Measurements from ENCODE around the gene TACR3. TPM values are rescaled to one million over a fixed set of nuclear protein-coding genes. Genes with fewer than 3 reads are reported as not detected.

TACR3 gene
- total RNA-seq: not detected
- not detected for polyA plus RNA-seq

- Histone ChIP-seq H3K4me3 (peak within 1 kb of the TSS in 2 of 4 donors; percentile 9 to 15), H3K4me1 (peaks cover 0 to 13% (median 5%) of the 10 kb centered on the region in 4 donors), H3K9me3 (no peaks in the 10 kb centered on the region), H3K27ac (no peak within 1 kb of the TSS), H3K36me3 (no peaks in the 10 kb centered on the region), H3K27me3 (peaks cover 0 to 22% (median 0%) of the 10 kb centered on the region in 3 donors)
- intact Hi-C loops (cut with DNase I): no loop called here
- TF ChIP-seq POLR2A (IDR thresholded peaks at IDR 0.05): no peak
- no peak for TF ChIP-seq EP300 (IDR thresholded peaks at IDR 0.05)
- TF ChIP-seq, protein P1, sequence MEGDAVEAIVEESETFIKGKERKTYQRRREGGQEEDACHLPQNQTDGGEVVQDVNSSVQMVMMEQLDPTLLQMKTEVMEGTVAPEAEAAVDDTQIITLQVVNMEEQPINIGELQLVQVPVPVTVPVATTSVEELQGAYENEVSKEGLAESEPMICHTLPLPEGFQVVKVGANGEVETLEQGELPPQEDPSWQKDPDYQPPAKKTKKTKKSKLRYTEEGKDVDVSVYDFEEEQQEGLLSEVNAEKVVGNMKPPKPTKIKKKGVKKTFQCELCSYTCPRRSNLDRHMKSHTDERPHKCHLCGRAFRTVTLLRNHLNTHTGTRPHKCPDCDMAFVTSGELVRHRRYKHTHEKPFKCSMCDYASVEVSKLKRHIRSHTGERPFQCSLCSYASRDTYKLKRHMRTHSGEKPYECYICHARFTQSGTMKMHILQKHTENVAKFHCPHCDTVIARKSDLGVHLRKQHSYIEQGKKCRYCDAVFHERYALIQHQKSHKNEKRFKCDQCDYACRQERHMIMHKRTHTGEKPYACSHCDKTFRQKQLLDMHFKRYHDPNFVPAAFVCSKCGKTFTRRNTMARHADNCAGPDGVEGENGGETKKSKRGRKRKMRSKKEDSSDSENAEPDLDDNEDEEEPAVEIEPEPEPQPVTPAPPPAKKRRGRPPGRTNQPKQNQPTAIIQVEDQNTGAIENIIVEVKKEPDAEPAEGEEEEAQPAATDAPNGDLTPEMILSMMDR (IDR thresholded peaks at IDR 0.05): no peak
- TF ChIP-seq POLR2AphosphoS5 (IDR thresholded peaks at IDR 0.05): no peak
- DNase-seq: peak; percentile 56
- WGBS, 2 donors: 5 to 23% methylated on average over 20 of the region's 20 CpGs
Measured at GRCh38 chr4:103719830-103720207, at the start of gene TACR3. Gene TACR3, minus strand, starts transcription at chr4:103719985. Its CDS starts 310 bp downstream, at chr4:103719675.

- TF ChIP-seq, protein P1 (IDR thresholded peaks at IDR 0.05): no peak
- TF ChIP-seq EP300 (IDR thresholded peaks at IDR 0.05) (no peak), POLR2AphosphoS5 (IDR thresholded peaks at IDR 0.05) (no peak), POLR2A (IDR thresholded peaks at IDR 0.05) (no peak)
- no peaks in the 10 kb centered on the region for H3K4me1 ChIP-seq
- no peaks in the 10 kb centered on the region for H3K27me3 ChIP-seq
- H3K9me3 ChIP-seq: no peaks in the 10 kb centered on the region
- H3K27ac ChIP-seq: no peak overlapping the region
- no peaks in the 10 kb centered on the region for H3K36me3 ChIP-seq
- intact Hi-C loops (cut with DNase I): no loop called here
- 76 to 85% methylated on average over 2 of the region's 2 CpGs for WGBS, 2 donors
- no peak for DNase-seq
- no peak overlapping the region for H3K4me3 ChIP-seq
Measured at GRCh38 chr4:103757631-103758030, 37.8 kb upstream of the TACR3 start.

GRCh38 chr4:103756741-103757140 is 37.0 kb upstream of the TACR3 start:
- no peak overlapping the region for H3K4me3 ChIP-seq
- no peak overlapping the region for H3K27ac ChIP-seq
- no peaks in the 10 kb centered on the region for H3K27me3 ChIP-seq
- no peaks in the 10 kb centered on the region for H3K4me1 ChIP-seq
- H3K9me3 ChIP-seq: no peaks in the 10 kb centered on the region
- no peak for DNase-seq
- intact Hi-C loops (cut with DNase I): no loop called here
- TF ChIP-seq POLR2A (IDR thresholded peaks at IDR 0.05): no peak
- TF ChIP-seq POLR2AphosphoS5 (IDR thresholded peaks at IDR 0.05): no peak
- TF ChIP-seq, protein P1 (IDR thresholded peaks at IDR 0.05): no peak
- TF ChIP-seq EP300 (IDR thresholded peaks at IDR 0.05): no peak
- H3K36me3 ChIP-seq: no peaks in the 10 kb centered on the region

DNA sequence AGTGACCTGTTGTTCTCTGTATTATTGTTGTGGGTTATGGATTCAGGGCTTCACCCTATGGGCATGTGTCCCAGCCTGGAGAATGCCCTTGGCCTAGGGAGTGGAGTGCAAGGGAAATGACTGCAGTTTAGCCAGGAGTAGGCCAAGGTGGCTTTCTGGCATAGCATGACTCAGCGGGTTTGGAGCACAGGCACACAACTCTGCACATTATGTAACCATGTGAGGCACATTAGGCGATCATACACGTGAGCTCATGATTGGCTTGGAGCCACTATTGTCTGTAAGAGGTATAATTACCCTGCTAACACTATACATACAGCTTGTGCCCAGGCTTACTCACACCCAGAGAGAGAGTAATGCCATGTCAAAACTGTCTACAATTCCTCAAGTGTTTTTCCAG is 35.1 kb upstream of the TACR3 start:
- intact Hi-C loops (cut with DNase I): no loop called here
- no peak overlapping the region for H3K4me3 ChIP-seq
- no peaks in the 10 kb centered on the region for H3K9me3 ChIP-seq
- no peak for DNase-seq
- TF ChIP-seq POLR2A (IDR thresholded peaks at IDR 0.05) (no peak), EP300 (IDR thresholded peaks at IDR 0.05) (no peak), POLR2AphosphoS5 (IDR thresholded peaks at IDR 0.05) (no peak)
- TF ChIP-seq, protein P1 (IDR thresholded peaks at IDR 0.05): no peak
- no peaks in the 10 kb centered on the region for H3K4me1 ChIP-seq
- H3K27ac ChIP-seq: no peak overlapping the region
- H3K27me3 ChIP-seq: no peaks in the 10 kb centered on the region
- WGBS, 2 donors: 43 to 81% methylated on average over 3 of the region's 3 CpGs
- no peaks in the 10 kb centered on the region for H3K36me3 ChIP-seq

All from sigmoid colon (tissue), 7 donors.